Measurements from ENCODE around the gene KLHL29. TPM values are rescaled to one million over a fixed set of nuclear protein-coding genes. Genes with fewer than 3 reads are reported as not detected.

Gene KLHL29
- total RNA-seq, 2 experiments from 2014 or later, result 2.5 to 2.7 TPM

GRCh38 chr2:23377771-23378170, 7.2 kb upstream of the KLHL29 start:
- intact Hi-C loops (cut with DNase I, micrococcal nuclease), result no loop called here
- Mint-ChIP-seq H3K4me3 (no peak overlapping the region), H3K4me1 (ENCODE audit: low read depth) (peaks cover 18% of the 10 kb centered on the region), H3K27me3 (peaks cover 15% of the 10 kb centered on the region), H3K9me3 (no peaks in the 10 kb centered on the region), H3K27ac (no peak overlapping the region), H3K36me3 (ENCODE audit: low read depth) (no peaks in the 10 kb centered on the region)
- no peak overlapping the region for H3K4me3 ChIP-seq (ENCODE audit: low read length)
- H3K27me3 ChIP-seq (ENCODE audit: control insufficient read depth in 1 of 2, insufficient read depth in 2 of 2, low read length in 2 of 2), result peaks cover 0 to 2% of the 10 kb centered on the region in 2 experiments
- no peaks in the 10 kb centered on the region for H3K9me3 ChIP-seq (ENCODE audit: control insufficient read depth in 1 of 2, insufficient read depth in 1 of 2, low read length in 2 of 2)
- POLR2A ChIA-PET, result no interaction called here
- peaks cover 9% of the 10 kb centered on the region for H3K4me1 ChIP-seq (ENCODE audit: insufficient read depth, low read length)
- H3K27ac ChIP-seq (ENCODE audit: low read depth in 1 of 2, low read length in 2 of 2), result no peak overlapping the region
- ATAC-seq (ENCODE audit: poor library complexity) (no peak), DNase-seq (no peak)
- CTCF ChIA-PET, result no interaction called here
- no peak for TF ChIP-seq CTCF (IDR thresholded peaks at IDR 0.05)
- no peaks in the 10 kb centered on the region for H3K36me3 ChIP-seq (ENCODE audit: insufficient read depth, low read length)

DNA sequence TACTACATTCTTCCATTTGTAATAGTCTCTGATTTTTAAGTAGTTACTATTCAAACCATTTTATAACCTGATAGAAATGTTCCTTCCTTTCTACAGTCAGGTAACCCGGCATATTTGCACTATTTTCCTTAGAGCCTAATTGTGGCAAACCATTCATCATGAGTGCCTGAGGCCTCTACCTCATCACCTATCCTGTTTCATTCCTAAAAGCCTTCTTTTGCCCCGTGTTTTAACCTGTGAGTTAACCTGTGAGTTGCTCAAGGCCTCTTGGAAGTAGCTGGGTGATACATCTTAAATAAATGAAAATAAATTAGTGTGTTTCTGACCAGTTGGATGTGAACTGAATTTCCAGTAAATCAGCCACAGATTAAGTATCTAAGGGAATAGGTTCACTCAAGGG, 6.5 kb upstream of the KLHL29 start:
- no peak overlapping the region for H3K27ac Mint-ChIP-seq
- no peaks in the 10 kb centered on the region for H3K9me3 Mint-ChIP-seq

DNA sequence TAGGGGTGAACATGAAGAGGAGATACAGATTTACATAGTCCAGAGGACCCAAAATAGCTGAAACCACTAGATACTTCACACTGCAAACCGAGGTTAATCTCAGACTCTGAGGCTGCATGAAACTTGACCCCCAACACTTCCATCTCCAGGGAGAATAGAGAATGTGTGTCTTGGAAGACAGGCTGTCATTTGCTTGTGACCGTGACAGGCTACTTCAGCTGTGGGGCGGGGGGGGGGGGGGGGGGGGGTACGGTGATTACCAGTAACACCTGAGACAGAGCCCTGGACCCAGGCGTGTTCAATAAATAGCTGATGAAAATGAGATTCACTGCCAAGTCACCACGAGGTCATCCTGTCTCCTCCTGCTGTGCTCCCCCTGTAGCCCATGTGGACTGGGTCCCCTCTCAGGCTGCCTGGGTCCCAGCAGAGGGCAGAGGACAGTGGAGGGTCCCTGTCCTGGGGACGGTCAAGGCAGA, 5.7 kb upstream of the KLHL29 start:
- Mint-ChIP-seq H3K4me3 (peak overlapping the region; percentile 31), H3K27me3 (peaks cover 23% of the 10 kb centered on the region), H3K36me3 (ENCODE audit: low read depth) (no peaks in the 10 kb centered on the region), H3K4me1 (ENCODE audit: low read depth) (peaks cover 21% of the 10 kb centered on the region), H3K9me3 (no peaks in the 10 kb centered on the region), H3K27ac (no peak overlapping the region)
- CTCF ChIA-PET, result no interaction called here
- POLR2A ChIA-PET, result no interaction called here
- peaks cover 0 to 5% of the 10 kb centered on the region in 2 experiments for H3K27me3 ChIP-seq (ENCODE audit: control insufficient read depth in 1 of 2, insufficient read depth in 2 of 2, low read length in 2 of 2)
- TF ChIP-seq CTCF (IDR thresholded peaks at IDR 0.05), result no peak
- peaks cover 10% of the 10 kb centered on the region for H3K4me1 ChIP-seq (ENCODE audit: insufficient read depth, low read length)
- H3K27ac ChIP-seq (ENCODE audit: low read depth in 1 of 2, low read length in 2 of 2), result no peak overlapping the region
- no peak for DNase-seq
- no peaks in the 10 kb centered on the region for H3K9me3 ChIP-seq (ENCODE audit: control insufficient read depth in 1 of 2, insufficient read depth in 1 of 2, low read length in 2 of 2)
- ATAC-seq (ENCODE audit: poor library complexity), result no peak
- no peaks in the 10 kb centered on the region for H3K36me3 ChIP-seq (ENCODE audit: insufficient read depth, low read length)
- H3K4me3 ChIP-seq (ENCODE audit: low read length), result no peak overlapping the region
- intact Hi-C loops (cut with DNase I, micrococcal nuclease), result no loop called here

More for the DNA sequence above, 6.5 kb upstream of the KLHL29 start:
- CTCF ChIA-PET, result no interaction called here
- no peaks in the 10 kb centered on the region for H3K36me3 Mint-ChIP-seq (ENCODE audit: low read depth)
- H3K9me3 ChIP-seq (ENCODE audit: control insufficient read depth in 1 of 2, insufficient read depth in 1 of 2, low read length in 2 of 2), result no peaks in the 10 kb centered on the region
- ATAC-seq (ENCODE audit: poor library complexity) (no peak), DNase-seq (no peak)
- TF ChIP-seq CTCF (IDR thresholded peaks at IDR 0.05), result no peak
- no peak overlapping the region for H3K4me3 Mint-ChIP-seq
- no peak overlapping the region for H3K4me3 ChIP-seq (ENCODE audit: low read length)
- POLR2A ChIA-PET, result no interaction called here
- peaks cover 0 to 2% of the 10 kb centered on the region in 2 experiments for H3K27me3 ChIP-seq (ENCODE audit: control insufficient read depth in 1 of 2, insufficient read depth in 2 of 2, low read length in 2 of 2)
- H3K4me1 ChIP-seq (ENCODE audit: insufficient read depth, low read length), result peaks cover 9% of the 10 kb centered on the region
- peaks cover 18% of the 10 kb centered on the region for H3K4me1 Mint-ChIP-seq (ENCODE audit: low read depth)
- intact Hi-C loops (cut with DNase I, micrococcal nuclease), result no loop called here
- no peaks in the 10 kb centered on the region for H3K36me3 ChIP-seq (ENCODE audit: insufficient read depth, low read length)
- H3K27ac ChIP-seq (ENCODE audit: low read depth in 1 of 2, low read length in 2 of 2), result no peak overlapping the region
- peaks cover 22% of the 10 kb centered on the region for H3K27me3 Mint-ChIP-seq
